Measurements from ENCODE around the gene PRM2.
"Not testable (repeated sequence)": the region's sequence is repeated elsewhere in the genome, so short reads cannot be mapped to it uniquely, and the experiment has no call there.

The PRM2 gene

GRCh38 chr16:11308493-11309283 is 32.4 kb upstream of the PRM2 start:
- in situ Hi-C loops (cut with HindIII; ENCODE audit: low sequenced_read_pairs): no loop called here

- in situ Hi-C loops (cut with HindIII; ENCODE audit: low sequenced_read_pairs): no loop called here
Measured at GRCh38 chr16:11307639-11308492, 31.6 kb upstream of the PRM2 start.

- in situ Hi-C loops (cut with HindIII; ENCODE audit: low sequenced_read_pairs): no loop called here
Measured at GRCh38 chr16:11306997-11307638, 30.8 kb upstream of the PRM2 start.

GRCh38 chr16:11306381-11306780 is 30.1 kb upstream of the PRM2 start:
- in situ Hi-C loops (cut with HindIII; ENCODE audit: low sequenced_read_pairs): no loop called here

GRCh38 chr16:11303405-11304138 is 27.3 kb upstream of the PRM2 start:
- in situ Hi-C loops (cut with HindIII; ENCODE audit: low sequenced_read_pairs): no loop called here

GRCh38 chr16:11302977-11303376 is 26.7 kb upstream of the PRM2 start:
- in situ Hi-C loops (cut with HindIII; ENCODE audit: low sequenced_read_pairs): no loop called here

GRCh38 chr16:11301645-11302501 is 25.6 kb upstream of the PRM2 start:
- in situ Hi-C loops (cut with HindIII; ENCODE audit: low sequenced_read_pairs): no loop called here

- in situ Hi-C loops (cut with HindIII; ENCODE audit: low sequenced_read_pairs): no loop called here
Measured at GRCh38 chr16:11300560-11300892, 24.2 kb upstream of the PRM2 start.

- in situ Hi-C loops (cut with HindIII; ENCODE audit: low sequenced_read_pairs): no loop called here
Measured at GRCh38 chr16:11299865-11300559, 23.7 kb upstream of the PRM2 start.

- in situ Hi-C loops (cut with HindIII; ENCODE audit: low sequenced_read_pairs): not testable (repeated sequence)
Measured at GRCh38 chr16:11298950-11299547, 22.8 kb upstream of the PRM2 start.

GRCh38 chr16:11298143-11298900 is 22.0 kb upstream of the PRM2 start:
- in situ Hi-C loops (cut with HindIII; ENCODE audit: low sequenced_read_pairs): no loop called here

- in situ Hi-C loops (cut with HindIII; ENCODE audit: low sequenced_read_pairs): no loop called here
Measured at GRCh38 chr16:11297492-11298142, 21.3 kb upstream of the PRM2 start.

GRCh38 chr16:11296706-11297491 is 20.6 kb upstream of the PRM2 start:
- in situ Hi-C loops (cut with HindIII; ENCODE audit: low sequenced_read_pairs): no loop called here

- in situ Hi-C loops (cut with HindIII; ENCODE audit: low sequenced_read_pairs): no loop called here
Measured at GRCh38 chr16:11296351-11296705, 20.0 kb upstream of the PRM2 start.

GRCh38 chr16:11295672-11296071 is 19.4 kb upstream of the PRM2 start:
- in situ Hi-C loops (cut with HindIII; ENCODE audit: low sequenced_read_pairs): no loop called here

GRCh38 chr16:11292076-11292748 is 15.9 kb upstream of the PRM2 start:
- in situ Hi-C loops (cut with HindIII; ENCODE audit: low sequenced_read_pairs): no loop called here
